ENCODE measurements around the gene PLXNA1. TPM values are rescaled to one million over a fixed set of nuclear protein-coding genes. Genes with fewer than 3 reads are reported as not detected.

PLXNA1 gene
- total RNA-seq, 2 donors from 2014 or later: 66.3 to 79.4 TPM

GRCh38 chr3:126996905-126997304 is 14.0 kb downstream of the PLXNA1 start:
- no peaks in the 10 kb centered on the region for H3K9me3 Mint-ChIP-seq

GRCh38 chr3:126997455-126998038 is 14.6 kb downstream of the PLXNA1 start:
- Histone ChIP-seq H3K27me3 (ENCODE audit: control insufficient read depth, insufficient read depth, low read length, poor library complexity, severe bottlenecking) (no peaks in the 10 kb centered on the region), H3K9me3 (ENCODE audit: control insufficient read depth, low read length) (no peaks in the 10 kb centered on the region), H3K36me3 (ENCODE audit: control insufficient read depth, insufficient read depth, low read length) (peaks cover 39% of the 10 kb centered on the region), H3K4me1 (ENCODE audit: control insufficient read depth, insufficient read depth, low read length) (peaks cover 10% of the 10 kb centered on the region), H3K4me3 (ENCODE audit: low read length) (no peak overlapping the region), H3K27ac (ENCODE audit: low read depth, low read length) (no peak overlapping the region), H3K9ac (ENCODE audit: extremely low read depth, low read length, poor library complexity, severe bottlenecking) (no peak overlapping the region)
- TF ChIP-seq, protein P1, sequence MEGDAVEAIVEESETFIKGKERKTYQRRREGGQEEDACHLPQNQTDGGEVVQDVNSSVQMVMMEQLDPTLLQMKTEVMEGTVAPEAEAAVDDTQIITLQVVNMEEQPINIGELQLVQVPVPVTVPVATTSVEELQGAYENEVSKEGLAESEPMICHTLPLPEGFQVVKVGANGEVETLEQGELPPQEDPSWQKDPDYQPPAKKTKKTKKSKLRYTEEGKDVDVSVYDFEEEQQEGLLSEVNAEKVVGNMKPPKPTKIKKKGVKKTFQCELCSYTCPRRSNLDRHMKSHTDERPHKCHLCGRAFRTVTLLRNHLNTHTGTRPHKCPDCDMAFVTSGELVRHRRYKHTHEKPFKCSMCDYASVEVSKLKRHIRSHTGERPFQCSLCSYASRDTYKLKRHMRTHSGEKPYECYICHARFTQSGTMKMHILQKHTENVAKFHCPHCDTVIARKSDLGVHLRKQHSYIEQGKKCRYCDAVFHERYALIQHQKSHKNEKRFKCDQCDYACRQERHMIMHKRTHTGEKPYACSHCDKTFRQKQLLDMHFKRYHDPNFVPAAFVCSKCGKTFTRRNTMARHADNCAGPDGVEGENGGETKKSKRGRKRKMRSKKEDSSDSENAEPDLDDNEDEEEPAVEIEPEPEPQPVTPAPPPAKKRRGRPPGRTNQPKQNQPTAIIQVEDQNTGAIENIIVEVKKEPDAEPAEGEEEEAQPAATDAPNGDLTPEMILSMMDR (conservative IDR thresholded peaks at IDR 0.05): no peak
- H3K4me1 Mint-ChIP-seq: peaks cover 13% of the 10 kb centered on the region
- no peaks in the 10 kb centered on the region for H3K9me3 Mint-ChIP-seq
- no peaks in the 10 kb centered on the region for H3K27me3 Mint-ChIP-seq (ENCODE audit: insufficient read depth)
- WGBS, 2 experiments (ENCODE audit: insufficient coverage in 1 of 2, insufficient read length in 1 of 2): 95 to 96% methylated on average over 19 of the region's 19 CpGs
- no peak for DNase-seq
- H3K27ac Mint-ChIP-seq: peak overlapping the region; percentile 86
- H3K36me3 Mint-ChIP-seq (ENCODE audit: low read depth): peaks cover 11% of the 10 kb centered on the region
- no peak overlapping the region for H3K4me3 Mint-ChIP-seq

More at GRCh38 chr3:126996905-126997304, 14.0 kb downstream of the PLXNA1 start:
- H3K36me3 ChIP-seq (ENCODE audit: control insufficient read depth, insufficient read depth, low read length): peaks cover 41% of the 10 kb centered on the region
- H3K36me3 Mint-ChIP-seq (ENCODE audit: low read depth): peaks cover 11% of the 10 kb centered on the region
- H3K27ac ChIP-seq (ENCODE audit: low read depth, low read length): no peak overlapping the region
- H3K4me3 Mint-ChIP-seq: no peak overlapping the region
- H3K4me1 ChIP-seq (ENCODE audit: control insufficient read depth, insufficient read depth, low read length): peaks cover 6% of the 10 kb centered on the region
- H3K27ac Mint-ChIP-seq: no peak overlapping the region
- peaks cover 7% of the 10 kb centered on the region for H3K4me1 Mint-ChIP-seq
- H3K9me3 ChIP-seq (ENCODE audit: control insufficient read depth, low read length): no peaks in the 10 kb centered on the region
- TF ChIP-seq, protein P1 (conservative IDR thresholded peaks at IDR 0.05): no peak
- 94 to 100% methylated on average over 3 to 7 of the region's 7 CpGs for WGBS, 2 experiments (ENCODE audit: insufficient coverage in 1 of 2, insufficient read length in 1 of 2)
- H3K27me3 ChIP-seq (ENCODE audit: control insufficient read depth, insufficient read depth, low read length, poor library complexity, severe bottlenecking): no peaks in the 10 kb centered on the region
- DNase-seq: no peak
- H3K9ac ChIP-seq (ENCODE audit: extremely low read depth, low read length, poor library complexity, severe bottlenecking): no peak overlapping the region
- no peaks in the 10 kb centered on the region for H3K27me3 Mint-ChIP-seq (ENCODE audit: insufficient read depth)
- no peak overlapping the region for H3K4me3 ChIP-seq (ENCODE audit: low read length)

DNA sequence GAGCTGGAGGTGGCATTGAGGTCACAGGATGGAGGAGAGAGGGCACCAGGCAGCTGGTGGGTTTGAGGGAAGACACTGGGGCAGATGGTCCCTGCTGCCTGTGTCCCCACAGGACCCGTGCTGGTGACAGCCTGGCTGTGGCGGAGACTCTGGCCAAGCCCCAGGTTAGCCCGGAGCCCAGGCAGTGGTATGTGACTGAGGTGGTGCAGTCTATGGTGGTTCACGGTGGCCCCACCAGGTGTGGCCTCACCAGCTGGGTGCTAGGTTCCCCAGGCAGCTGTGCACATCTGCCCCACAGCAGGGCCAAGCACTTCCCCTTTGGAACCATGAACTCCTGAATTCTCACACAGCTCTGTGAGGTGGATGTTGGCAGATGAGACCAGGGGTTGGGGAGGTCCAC is 15.4 kb downstream of the PLXNA1 start:
- TF ChIP-seq, protein P1 (conservative IDR thresholded peaks at IDR 0.05): no peak
- no peak overlapping the region for H3K4me3 Mint-ChIP-seq
- Histone ChIP-seq H3K9ac (ENCODE audit: extremely low read depth, low read length, poor library complexity, severe bottlenecking) (no peak overlapping the region), H3K36me3 (ENCODE audit: control insufficient read depth, insufficient read depth, low read length) (peaks cover 36% of the 10 kb centered on the region), H3K9me3 (ENCODE audit: control insufficient read depth, low read length) (no peaks in the 10 kb centered on the region), H3K4me1 (ENCODE audit: control insufficient read depth, insufficient read depth, low read length) (peaks cover 12% of the 10 kb centered on the region), H3K4me3 (ENCODE audit: low read length) (no peak overlapping the region), H3K27ac (ENCODE audit: low read depth, low read length) (no peak overlapping the region), H3K27me3 (ENCODE audit: control insufficient read depth, insufficient read depth, low read length, poor library complexity, severe bottlenecking) (no peaks in the 10 kb centered on the region)
- H3K27ac Mint-ChIP-seq: peak overlapping the region; percentile 86
- WGBS, 2 experiments (ENCODE audit: insufficient coverage in 1 of 2, insufficient read length in 1 of 2): 71 to 94% methylated on average over 1 to 4 of the region's 4 CpGs
- peaks cover 16% of the 10 kb centered on the region for H3K4me1 Mint-ChIP-seq
- no peaks in the 10 kb centered on the region for H3K27me3 Mint-ChIP-seq (ENCODE audit: insufficient read depth)
- no peak for DNase-seq
- no peaks in the 10 kb centered on the region for H3K9me3 Mint-ChIP-seq
- H3K36me3 Mint-ChIP-seq (ENCODE audit: low read depth): peaks cover 11% of the 10 kb centered on the region
